ENCODE data around the gene RUNX2. TPM values are rescaled to one million over a fixed set of nuclear protein-coding genes. Genes with fewer than 3 reads are reported as not detected.

Gene RUNX2
- total and polyA plus RNA-seq, 9 of the 15 experiments (the other 6 are each of a cell fraction or from before 2014, with no cell fraction given), result 0.29 to 1.00 (median 0.43) TPM

DNA sequence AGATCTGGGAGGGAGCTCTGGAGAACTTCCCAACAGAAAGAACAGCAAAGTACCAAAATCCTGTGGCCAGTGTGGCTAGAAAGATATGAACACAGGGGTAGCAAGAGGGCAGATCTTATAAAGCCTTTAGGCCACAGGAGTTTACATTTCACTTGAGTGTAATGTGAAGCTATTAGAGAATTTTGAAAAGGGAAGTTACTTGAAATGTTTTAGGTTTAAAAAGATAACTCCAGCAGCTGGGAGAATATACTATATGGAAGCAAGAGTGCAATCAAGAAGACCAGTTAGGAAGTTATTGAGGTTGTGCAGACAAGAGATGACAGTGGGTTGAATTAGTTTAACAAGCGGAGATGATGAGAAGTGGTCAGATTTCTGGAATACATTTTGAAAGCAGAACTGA lies 41.7 kb downstream of the RUNX2 start (continued):
- 0 out of 2 replicates have a peak, but pooled peaks have one; percentile 16 for TF ChIP-seq KLF16 (IDR thresholded peaks at IDR 0.05)
- TF ChIP-seq FOXA3 (CRISPR knock-in tag; conservative IDR thresholded peaks at IDR 0.05 in 1 of 2, IDR thresholded peaks at IDR 0.05 in 1 of 2), result 0 out of 4 replicates have a peak, but pooled peaks of 1 of the 2 experiments have one; percentile 32
- TF ChIP-seq EP300 (IDR thresholded peaks at IDR 0.05; ENCODE audit: low read length), result no peak
- TF ChIP-seq, protein P1, sequence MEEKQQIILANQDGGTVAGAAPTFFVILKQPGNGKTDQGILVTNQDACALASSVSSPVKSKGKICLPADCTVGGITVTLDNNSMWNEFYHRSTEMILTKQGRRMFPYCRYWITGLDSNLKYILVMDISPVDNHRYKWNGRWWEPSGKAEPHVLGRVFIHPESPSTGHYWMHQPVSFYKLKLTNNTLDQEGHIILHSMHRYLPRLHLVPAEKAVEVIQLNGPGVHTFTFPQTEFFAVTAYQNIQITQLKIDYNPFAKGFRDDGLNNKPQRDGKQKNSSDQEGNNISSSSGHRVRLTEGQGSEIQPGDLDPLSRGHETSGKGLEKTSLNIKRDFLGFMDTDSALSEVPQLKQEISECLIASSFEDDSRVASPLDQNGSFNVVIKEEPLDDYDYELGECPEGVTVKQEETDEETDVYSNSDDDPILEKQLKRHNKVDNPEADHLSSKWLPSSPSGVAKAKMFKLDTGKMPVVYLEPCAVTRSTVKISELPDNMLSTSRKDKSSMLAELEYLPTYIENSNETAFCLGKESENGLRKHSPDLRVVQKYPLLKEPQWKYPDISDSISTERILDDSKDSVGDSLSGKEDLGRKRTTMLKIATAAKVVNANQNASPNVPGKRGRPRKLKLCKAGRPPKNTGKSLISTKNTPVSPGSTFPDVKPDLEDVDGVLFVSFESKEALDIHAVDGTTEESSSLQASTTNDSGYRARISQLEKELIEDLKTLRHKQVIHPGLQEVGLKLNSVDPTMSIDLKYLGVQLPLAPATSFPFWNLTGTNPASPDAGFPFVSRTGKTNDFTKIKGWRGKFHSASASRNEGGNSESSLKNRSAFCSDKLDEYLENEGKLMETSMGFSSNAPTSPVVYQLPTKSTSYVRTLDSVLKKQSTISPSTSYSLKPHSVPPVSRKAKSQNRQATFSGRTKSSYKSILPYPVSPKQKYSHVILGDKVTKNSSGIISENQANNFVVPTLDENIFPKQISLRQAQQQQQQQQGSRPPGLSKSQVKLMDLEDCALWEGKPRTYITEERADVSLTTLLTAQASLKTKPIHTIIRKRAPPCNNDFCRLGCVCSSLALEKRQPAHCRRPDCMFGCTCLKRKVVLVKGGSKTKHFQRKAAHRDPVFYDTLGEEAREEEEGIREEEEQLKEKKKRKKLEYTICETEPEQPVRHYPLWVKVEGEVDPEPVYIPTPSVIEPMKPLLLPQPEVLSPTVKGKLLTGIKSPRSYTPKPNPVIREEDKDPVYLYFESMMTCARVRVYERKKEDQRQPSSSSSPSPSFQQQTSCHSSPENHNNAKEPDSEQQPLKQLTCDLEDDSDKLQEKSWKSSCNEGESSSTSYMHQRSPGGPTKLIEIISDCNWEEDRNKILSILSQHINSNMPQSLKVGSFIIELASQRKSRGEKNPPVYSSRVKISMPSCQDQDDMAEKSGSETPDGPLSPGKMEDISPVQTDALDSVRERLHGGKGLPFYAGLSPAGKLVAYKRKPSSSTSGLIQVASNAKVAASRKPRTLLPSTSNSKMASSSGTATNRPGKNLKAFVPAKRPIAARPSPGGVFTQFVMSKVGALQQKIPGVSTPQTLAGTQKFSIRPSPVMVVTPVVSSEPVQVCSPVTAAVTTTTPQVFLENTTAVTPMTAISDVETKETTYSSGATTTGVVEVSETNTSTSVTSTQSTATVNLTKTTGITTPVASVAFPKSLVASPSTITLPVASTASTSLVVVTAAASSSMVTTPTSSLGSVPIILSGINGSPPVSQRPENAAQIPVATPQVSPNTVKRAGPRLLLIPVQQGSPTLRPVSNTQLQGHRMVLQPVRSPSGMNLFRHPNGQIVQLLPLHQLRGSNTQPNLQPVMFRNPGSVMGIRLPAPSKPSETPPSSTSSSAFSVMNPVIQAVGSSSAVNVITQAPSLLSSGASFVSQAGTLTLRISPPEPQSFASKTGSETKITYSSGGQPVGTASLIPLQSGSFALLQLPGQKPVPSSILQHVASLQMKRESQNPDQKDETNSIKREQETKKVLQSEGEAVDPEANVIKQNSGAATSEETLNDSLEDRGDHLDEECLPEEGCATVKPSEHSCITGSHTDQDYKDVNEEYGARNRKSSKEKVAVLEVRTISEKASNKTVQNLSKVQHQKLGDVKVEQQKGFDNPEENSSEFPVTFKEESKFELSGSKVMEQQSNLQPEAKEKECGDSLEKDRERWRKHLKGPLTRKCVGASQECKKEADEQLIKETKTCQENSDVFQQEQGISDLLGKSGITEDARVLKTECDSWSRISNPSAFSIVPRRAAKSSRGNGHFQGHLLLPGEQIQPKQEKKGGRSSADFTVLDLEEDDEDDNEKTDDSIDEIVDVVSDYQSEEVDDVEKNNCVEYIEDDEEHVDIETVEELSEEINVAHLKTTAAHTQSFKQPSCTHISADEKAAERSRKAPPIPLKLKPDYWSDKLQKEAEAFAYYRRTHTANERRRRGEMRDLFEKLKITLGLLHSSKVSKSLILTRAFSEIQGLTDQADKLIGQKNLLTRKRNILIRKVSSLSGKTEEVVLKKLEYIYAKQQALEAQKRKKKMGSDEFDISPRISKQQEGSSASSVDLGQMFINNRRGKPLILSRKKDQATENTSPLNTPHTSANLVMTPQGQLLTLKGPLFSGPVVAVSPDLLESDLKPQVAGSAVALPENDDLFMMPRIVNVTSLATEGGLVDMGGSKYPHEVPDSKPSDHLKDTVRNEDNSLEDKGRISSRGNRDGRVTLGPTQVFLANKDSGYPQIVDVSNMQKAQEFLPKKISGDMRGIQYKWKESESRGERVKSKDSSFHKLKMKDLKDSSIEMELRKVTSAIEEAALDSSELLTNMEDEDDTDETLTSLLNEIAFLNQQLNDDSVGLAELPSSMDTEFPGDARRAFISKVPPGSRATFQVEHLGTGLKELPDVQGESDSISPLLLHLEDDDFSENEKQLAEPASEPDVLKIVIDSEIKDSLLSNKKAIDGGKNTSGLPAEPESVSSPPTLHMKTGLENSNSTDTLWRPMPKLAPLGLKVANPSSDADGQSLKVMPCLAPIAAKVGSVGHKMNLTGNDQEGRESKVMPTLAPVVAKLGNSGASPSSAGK (IDR thresholded peaks at IDR 0.05), result no peak
- TF ChIP-seq CBFA2T3 (IDR thresholded peaks at IDR 0.05), result peak; percentile 54

Data from K562 (cell line).